ENCODE data around the gene LTF. TPM values are rescaled to one million over a fixed set of nuclear protein-coding genes. Genes with fewer than 3 reads are reported as not detected.
A peak's percentile ranks its signal among the peaks of the same experiment; 100 is the strongest.

The LTF gene
- total and polyA plus RNA-seq, 2 of the 13 experiments (the other 11 are each of a cell fraction or from before 2014, with no cell fraction given), result not detected

DNA sequence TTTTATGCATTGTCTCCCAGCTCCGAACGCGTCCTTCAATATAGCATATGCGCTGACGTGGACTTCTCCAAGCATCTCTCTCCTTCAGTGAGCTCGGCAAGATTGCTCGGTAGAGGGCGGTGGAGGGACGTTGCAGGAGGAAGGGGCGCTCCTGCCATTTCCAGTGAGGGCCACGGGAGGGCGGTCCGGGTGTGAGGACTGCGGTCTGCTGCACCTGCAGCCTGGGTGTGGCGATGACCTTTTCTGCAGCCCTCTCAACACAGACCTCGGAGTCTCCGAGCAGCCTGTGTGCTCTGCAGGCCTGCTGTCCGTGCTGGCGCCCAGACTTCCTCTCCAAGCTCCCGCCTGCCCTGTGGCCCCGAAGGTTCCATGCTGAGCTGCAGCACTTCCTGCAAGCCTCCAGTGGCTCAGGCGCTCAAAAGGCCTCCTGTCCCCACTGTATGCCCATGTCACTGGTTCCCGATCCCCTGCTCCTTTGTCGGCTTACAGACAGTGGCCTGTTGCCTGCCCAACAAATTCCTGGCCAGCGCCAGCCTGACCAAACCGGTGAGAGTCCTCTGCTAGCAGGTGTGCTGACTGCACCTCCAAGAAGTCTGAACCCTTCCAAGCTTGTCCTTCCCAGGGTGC, 24.1 kb upstream of the LTF start (continued):
- TF ChIP-seq, protein P1, sequence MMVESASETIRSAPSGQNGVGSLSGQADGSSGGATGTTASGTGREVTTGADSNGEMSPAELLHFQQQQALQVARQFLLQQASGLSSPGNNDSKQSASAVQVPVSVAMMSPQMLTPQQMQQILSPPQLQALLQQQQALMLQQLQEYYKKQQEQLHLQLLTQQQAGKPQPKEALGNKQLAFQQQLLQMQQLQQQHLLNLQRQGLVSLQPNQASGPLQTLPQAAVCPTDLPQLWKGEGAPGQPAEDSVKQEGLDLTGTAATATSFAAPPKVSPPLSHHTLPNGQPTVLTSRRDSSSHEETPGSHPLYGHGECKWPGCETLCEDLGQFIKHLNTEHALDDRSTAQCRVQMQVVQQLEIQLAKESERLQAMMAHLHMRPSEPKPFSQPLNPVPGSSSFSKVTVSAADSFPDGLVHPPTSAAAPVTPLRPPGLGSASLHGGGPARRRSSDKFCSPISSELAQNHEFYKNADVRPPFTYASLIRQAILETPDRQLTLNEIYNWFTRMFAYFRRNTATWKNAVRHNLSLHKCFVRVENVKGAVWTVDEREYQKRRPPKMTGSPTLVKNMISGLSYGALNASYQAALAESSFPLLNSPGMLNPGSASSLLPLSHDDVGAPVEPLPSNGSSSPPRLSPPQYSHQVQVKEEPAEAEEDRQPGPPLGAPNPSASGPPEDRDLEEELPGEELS (CRISPR knock-in tag; IDR thresholded peaks at IDR 0.05), result no peak
- TF ChIP-seq ZNF777 (CRISPR knock-in tag; IDR thresholded peaks at IDR 0.05) (no peak), FOXC1 (CRISPR knock-in tag; IDR thresholded peaks at IDR 0.05; ENCODE audit: borderline replicate concordance) (0 out of 2 replicates have a peak, but pooled peaks have one; percentile 24), GZF1 (CRISPR knock-in tag; IDR thresholded peaks at IDR 0.05) (no peak), ZSCAN9 (CRISPR knock-in tag; IDR thresholded peaks at IDR 0.05; ENCODE audit: borderline replicate concordance) (no peak), MTA1 (CRISPR knock-in tag; IDR thresholded peaks at IDR 0.05; ENCODE audit: borderline replicate concordance) (0 out of 2 replicates have a peak, but pooled peaks have one; percentile 22), DMAP1 (CRISPR knock-in tag; IDR thresholded peaks at IDR 0.05) (no peak), ZNF792 (CRISPR knock-in tag; IDR thresholded peaks at IDR 0.05) (0 out of 2 replicates have a peak, but pooled peaks have one; percentile 54), ESRRA (CRISPR knock-in tag; IDR thresholded peaks at IDR 0.05; ENCODE audit: low read depth) (0 out of 2 replicates have a peak, but pooled peaks have one; percentile 36), RNF2 (conservative IDR thresholded peaks at IDR 0.05; ENCODE audit: low read depth) (no peak), ZIK1 (CRISPR knock-in tag; IDR thresholded peaks at IDR 0.05; ENCODE audit: borderline replicate concordance, low read depth) (no peak), ZBTB33 (CRISPR knock-in tag; IDR thresholded peaks at IDR 0.05) (peak; percentile 75), KDM5A (IDR thresholded peaks at IDR 0.05; ENCODE audit: borderline replicate concordance, low read length) (no peak), GFI1 (CRISPR knock-in tag; IDR thresholded peaks at IDR 0.05; ENCODE audit: borderline replicate concordance) (no peak), NR2C2 (CRISPR knock-in tag; IDR thresholded peaks at IDR 0.05; ENCODE audit: borderline replicate concordance) (no peak), ZNF570 (CRISPR knock-in tag; IDR thresholded peaks at IDR 0.05; ENCODE audit: borderline replicate concordance) (no peak)
- TF ChIP-seq, protein P2, sequence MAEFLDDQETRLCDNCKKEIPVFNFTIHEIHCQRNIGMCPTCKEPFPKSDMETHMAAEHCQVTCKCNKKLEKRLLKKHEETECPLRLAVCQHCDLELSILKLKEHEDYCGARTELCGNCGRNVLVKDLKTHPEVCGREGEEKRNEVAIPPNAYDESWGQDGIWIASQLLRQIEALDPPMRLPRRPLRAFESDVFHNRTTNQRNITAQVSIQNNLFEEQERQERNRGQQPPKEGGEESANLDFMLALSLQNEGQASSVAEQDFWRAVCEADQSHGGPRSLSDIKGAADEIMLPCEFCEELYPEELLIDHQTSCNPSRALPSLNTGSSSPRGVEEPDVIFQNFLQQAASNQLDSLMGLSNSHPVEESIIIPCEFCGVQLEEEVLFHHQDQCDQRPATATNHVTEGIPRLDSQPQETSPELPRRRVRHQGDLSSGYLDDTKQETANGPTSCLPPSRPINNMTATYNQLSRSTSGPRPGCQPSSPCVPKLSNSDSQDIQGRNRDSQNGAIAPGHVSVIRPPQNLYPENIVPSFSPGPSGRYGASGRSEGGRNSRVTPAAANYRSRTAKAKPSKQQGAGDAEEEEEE (CRISPR knock-in tag; IDR thresholded peaks at IDR 0.05; ENCODE audit: borderline replicate concordance), result no peak
- TF ChIP-seq, protein P3, sequence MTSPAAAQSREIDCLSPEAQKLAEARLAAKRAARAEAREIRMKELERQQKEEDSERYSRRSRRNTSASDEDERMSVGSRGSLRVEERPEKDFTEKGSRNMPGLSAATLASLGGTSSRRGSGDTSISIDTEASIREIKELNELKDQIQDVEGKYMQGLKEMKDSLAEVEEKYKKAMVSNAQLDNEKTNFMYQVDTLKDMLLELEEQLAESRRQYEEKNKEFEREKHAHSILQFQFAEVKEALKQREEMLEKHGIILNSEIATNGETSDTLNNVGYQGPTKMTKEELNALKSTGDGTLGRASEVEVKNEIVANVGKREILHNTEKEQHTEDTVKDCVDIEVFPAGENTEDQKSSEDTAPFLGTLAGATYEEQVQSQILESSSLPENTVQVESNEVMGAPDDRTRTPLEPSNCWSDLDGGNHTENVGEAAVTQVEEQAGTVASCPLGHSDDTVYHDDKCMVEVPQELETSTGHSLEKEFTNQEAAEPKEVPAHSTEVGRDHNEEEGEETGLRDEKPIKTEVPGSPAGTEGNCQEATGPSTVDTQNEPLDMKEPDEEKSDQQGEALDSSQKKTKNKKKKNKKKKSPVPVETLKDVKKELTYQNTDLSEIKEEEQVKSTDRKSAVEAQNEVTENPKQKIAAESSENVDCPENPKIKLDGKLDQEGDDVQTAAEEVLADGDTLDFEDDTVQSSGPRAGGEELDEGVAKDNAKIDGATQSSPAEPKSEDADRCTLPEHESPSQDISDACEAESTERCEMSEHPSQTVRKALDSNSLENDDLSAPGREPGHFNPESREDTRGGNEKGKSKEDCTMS (CRISPR knock-in tag; conservative IDR thresholded peaks at IDR 0.05), result no peak
- TF ChIP-seq, protein P4, sequence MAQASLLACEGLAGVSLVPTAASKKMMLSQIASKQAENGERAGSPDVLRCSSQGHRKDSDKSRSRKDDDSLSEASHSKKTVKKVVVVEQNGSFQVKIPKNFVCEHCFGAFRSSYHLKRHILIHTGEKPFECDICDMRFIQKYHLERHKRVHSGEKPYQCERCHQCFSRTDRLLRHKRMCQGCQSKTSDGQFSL (CRISPR knock-in tag; IDR thresholded peaks at IDR 0.05), result no peak

All from HepG2 (cell line).